Tibial artery (tissue), 4 donors: ENCODE measurements around the gene KLHL14.

ENCODE experiments used
- DNase-seq, 2 donors: peaks; one replicate each; pipeline ENCODE4 v3.0.0-alpha.2; 2019
- H3K27ac ChIP-seq, 2 donors: fragments of 200-600 bp; sonication (generic) in 1 of 2; 1 replicate in 1 of 2; 2 replicates in 1 of 2; pipeline ENCODE4 v1.5.1; 2018 to 2019; ENCODE audit warnings: mild to moderate bottlenecking in 1 of 2
- H3K27me3 ChIP-seq, 2 donors: fragments of 200-600 bp; sonication (generic) in 1 of 2; one replicate each; pipeline versions ENCODE4 v1.5.1 to v1.6.0; 2016 to 2019
- H3K36me3 ChIP-seq, 3 donors: fragments of 200-600 bp; sonication (generic) in 2 of 3; one replicate each; pipeline ENCODE4 v1.5.1; 2016 to 2019; ENCODE audit warnings: mild to moderate bottlenecking in 2 of 3
- H3K4me1 ChIP-seq, 4 donors: fragments of 200-600 bp; sonication (generic) in 2 of 4; 1 replicate in 3 of 4; 2 replicates in 1 of 4; pipeline ENCODE4 v1.5.1; 2016 to 2019
- H3K4me3 ChIP-seq, 2 donors: fragments of 200-600 bp; sonication (generic) in 1 of 2; 1 replicate in 1 of 2; 2 replicates in 1 of 2; pipeline ENCODE4 v1.5.1; 2018 to 2019; ENCODE audit warnings: mild to moderate bottlenecking in 2 of 2
- H3K9me3 ChIP-seq, 3 donors: fragments of 200-600 bp; sonication (generic) in 1 of 3; one replicate each; pipeline ENCODE4 v1.5.1; 2016 to 2019
- CTCF ChIP-seq, 2 experiments: fragments of 200-600 bp in 1 of 2; fragments of 450-650 bp in 1 of 2; IDR thresholded peaks; one replicate each; pipeline ENCODE4 v1.5.1; 2017 to 2019; ENCODE audit warnings: antibody characterized with exemption in 2 of 2, mild to moderate bottlenecking in 1 of 2, moderate library complexity in 1 of 2
- intact Hi-C: fragments of 100-400 bp; cut with DNase I; formaldehyde crosslinking; loops from one replicate; pipeline ENCODE4 v1.15.0; 2023; ENCODE audit warnings: low total_unique reads

Gene KLHL14

GRCh38 chr18:32805354-32805753 lies 32.5 kb upstream of the KLHL14 start:
- Histone ChIP-seq H3K4me3 (no peak overlapping the region), H3K27ac (no peak overlapping the region), H3K4me1 (no peaks in the 10 kb centered on the region), H3K9me3 (no peaks in the 10 kb centered on the region), H3K36me3 (no peaks in the 10 kb centered on the region), H3K27me3 (no peaks in the 10 kb centered on the region)
- no peak for DNase-seq
- no peak for TF ChIP-seq CTCF (IDR thresholded peaks at IDR 0.05)
- intact Hi-C loops = no loop called here

- Histone ChIP-seq H3K36me3 (no peaks in the 10 kb centered on the region), H3K27ac (no peak overlapping the region), H3K4me1 (no peaks in the 10 kb centered on the region), H3K9me3 (no peaks in the 10 kb centered on the region), H3K4me3 (no peak overlapping the region), H3K27me3 (no peaks in the 10 kb centered on the region)
- intact Hi-C loops = no loop called here
- DNase-seq = no peak
- no peak for TF ChIP-seq CTCF (IDR thresholded peaks at IDR 0.05)
These were observed 31.5 kb upstream of the KLHL14 start for GRCh38 chr18:32804134-32804888.

GRCh38 chr18:32803568-32803967 lies 30.7 kb upstream of the KLHL14 start:
- Histone ChIP-seq H3K27ac (no peak overlapping the region), H3K4me3 (no peak overlapping the region), H3K27me3 (no peaks in the 10 kb centered on the region), H3K36me3 (no peaks in the 10 kb centered on the region), H3K9me3 (peaks cover 0 to 2% (median 0%) of the 10 kb centered on the region in 3 donors), H3K4me1 (no peaks in the 10 kb centered on the region)
- TF ChIP-seq CTCF (IDR thresholded peaks at IDR 0.05) = no peak
- intact Hi-C loops = no loop called here
- DNase-seq = no peak

- DNase-seq = no peak
- no peak overlapping the region for H3K4me3 ChIP-seq
- no peaks in the 10 kb centered on the region for H3K36me3 ChIP-seq
- intact Hi-C loops = no loop called here
- H3K27me3 ChIP-seq = no peaks in the 10 kb centered on the region
- TF ChIP-seq CTCF (IDR thresholded peaks at IDR 0.05) = no peak
- H3K4me1 ChIP-seq = no peaks in the 10 kb centered on the region
- H3K27ac ChIP-seq = no peak overlapping the region
- H3K9me3 ChIP-seq = peaks cover 0 to 4% (median 0%) of the 10 kb centered on the region in 3 donors
These were observed 30.0 kb upstream of the KLHL14 start for GRCh38 chr18:32802591-32803451.

- no peaks in the 10 kb centered on the region for H3K36me3 ChIP-seq
- intact Hi-C loops = no loop called here
- no peaks in the 10 kb centered on the region for H3K27me3 ChIP-seq
- H3K9me3 ChIP-seq = peaks cover 0 to 4% (median 0%) of the 10 kb centered on the region in 3 donors
- DNase-seq = no peak
- H3K27ac ChIP-seq = no peak overlapping the region
- no peaks in the 10 kb centered on the region for H3K4me1 ChIP-seq
- no peak for TF ChIP-seq CTCF (IDR thresholded peaks at IDR 0.05)
- no peak overlapping the region for H3K4me3 ChIP-seq
These were observed 28.4 kb upstream of the KLHL14 start for GRCh38 chr18:32801228-32801627.
